ENCODE measurements around the gene SPATA2L. TPM values are rescaled to one million over a fixed set of nuclear protein-coding genes. Genes with fewer than 3 reads are reported as not detected.

SPATA2L gene
- total RNA-seq, 1 experiment from 2014 or later: 12.7 TPM

- H3K36me3 ChIP-seq (ENCODE audit: control insufficient read depth, insufficient read depth, low read length): peaks cover 4% of the 10 kb centered on the region; the same call in 1 of the 2 replicates
- no peaks in the 10 kb centered on the region for H3K27me3 ChIP-seq (ENCODE audit: control insufficient read depth, insufficient read depth, low read length)
- H3K9me3 ChIP-seq (ENCODE audit: control insufficient read depth, insufficient read depth, low read depth, low read length): no peaks in the 10 kb centered on the region
- H3K27ac ChIP-seq (ENCODE audit: low read length): no peak overlapping the region
- intact Hi-C loops (cut with micrococcal nuclease; ENCODE audit: unreplicated experiment) (no loop called here), in situ Hi-C loops (cut with HindIII; ENCODE audit: low pct_unique_long_range_greater_than_20kb, low sequenced_read_pairs) (no loop called here)
- ChIA-PET CTCF (no interaction called here), POLR2A (no interaction called here)
- TF ChIP-seq TCF7L2 (IDR thresholded peaks at IDR 0.05; ENCODE audit: low read depth, low read length): no peak
- no peak for TF ChIP-seq SIN3A (IDR thresholded peaks at IDR 0.05; ENCODE audit: borderline replicate concordance, insufficient read depth, low read depth, low read length)
- TF ChIP-seq CTCF (IDR thresholded peaks at IDR 0.05): no peak
- TF ChIP-seq POLR2AphosphoS5 (IDR thresholded peaks at IDR 0.05; ENCODE audit: low read depth, low read length): no peak
- TF ChIP-seq REST (IDR thresholded peaks at IDR 0.05; ENCODE audit: insufficient read depth in 1 of 2, low read depth in 2 of 2, low read length in 1 of 2): no peak
- no peak overlapping the region for H3K4me3 ChIP-seq (ENCODE audit: low read depth in 2 of 2, low read length in 2 of 2)
- BruUV-seq (replicated peaks): no TSS peak
- no peak for DNase-seq (ENCODE audit: low read depth, low spot score)
- H3K4me1 ChIP-seq (ENCODE audit: control insufficient read depth, insufficient read depth, low read length): no peaks in the 10 kb centered on the region
- no peak for ATAC-seq
Observed at GRCh38 chr16:89733792-89734191, 32.3 kb upstream of the SPATA2L start.

GRCh38 chr16:89733322-89733721, 31.8 kb upstream of the SPATA2L start:
- Histone ChIP-seq H3K4me3 (ENCODE audit: low read depth in 2 of 2, low read length in 2 of 2) (no peak overlapping the region), H3K9me3 (ENCODE audit: control insufficient read depth, insufficient read depth, low read depth, low read length) (no peaks in the 10 kb centered on the region), H3K27me3 (ENCODE audit: control insufficient read depth, insufficient read depth, low read length) (no peaks in the 10 kb centered on the region), H3K27ac (ENCODE audit: low read length) (no peak overlapping the region), H3K36me3 (ENCODE audit: control insufficient read depth, insufficient read depth, low read length) (peaks cover 5% of the 10 kb centered on the region; the same call in 1 of the 2 replicates), H3K4me1 (ENCODE audit: control insufficient read depth, insufficient read depth, low read length) (no peaks in the 10 kb centered on the region)
- ATAC-seq (no peak), DNase-seq (ENCODE audit: low read depth, low spot score) (no peak)
- TF ChIP-seq REST (IDR thresholded peaks at IDR 0.05; ENCODE audit: insufficient read depth in 1 of 2, low read depth in 2 of 2, low read length in 1 of 2): no peak
- no peak for TF ChIP-seq POLR2AphosphoS5 (IDR thresholded peaks at IDR 0.05; ENCODE audit: low read depth, low read length)
- no peak for TF ChIP-seq CTCF (IDR thresholded peaks at IDR 0.05)
- no peak for TF ChIP-seq TCF7L2 (IDR thresholded peaks at IDR 0.05; ENCODE audit: low read depth, low read length)
- TF ChIP-seq SIN3A (IDR thresholded peaks at IDR 0.05; ENCODE audit: borderline replicate concordance, insufficient read depth, low read depth, low read length): no peak
- intact Hi-C loops (cut with micrococcal nuclease; ENCODE audit: unreplicated experiment): no loop called here
- no TSS peak for BruUV-seq (replicated peaks)
- in situ Hi-C loops (cut with HindIII; ENCODE audit: low pct_unique_long_range_greater_than_20kb, low sequenced_read_pairs): no loop called here
- POLR2A ChIA-PET: no interaction called here
- CTCF ChIA-PET: no interaction called here

Measured in Panc1 (cell line).